CD4-positive, CD25-positive, alpha-beta regulatory T cell (primary cell): Measurements from ENCODE around the gene STAG2. TPM values are rescaled to one million over a fixed set of nuclear protein-coding genes. Genes with fewer than 3 reads are reported as not detected.

Experiments
- ATAC-seq, 2 donors: fragments of 150-1000 bp; cut with Tn5 transposase; one replicate each; pipeline ENCODE4 v1.10.0; 2021; ENCODE audit warnings: low read depth in 2 of 2, moderate number of reproducible peaks in 2 of 2, moderate library complexity in 1 of 2
- DNase-seq, 3 donors: peaks; one replicate each; pipeline versions ENCODE4 v3.0.0 to v3.0.0-alpha.2; 2012 to 2022; ENCODE audit warnings: mixed read lengths in 1 of 3
- H3K27ac ChIP-seq: one replicate; pipeline ENCODE4 v1.7.0; 2013; ENCODE audit warnings: mild to moderate bottlenecking, low read length; ENCODE audit not compliant: insufficient read depth, poor library complexity, severe bottlenecking
- H3K27me3 ChIP-seq: one replicate; pipeline ENCODE4 v1.7.0; 2013; ENCODE audit warnings: low read length; ENCODE audit not compliant: control insufficient read depth, insufficient read depth
- H3K36me3 ChIP-seq: one replicate; pipeline ENCODE4 v1.7.0; 2013; ENCODE audit warnings: mild to moderate bottlenecking, low read length, moderate library complexity; ENCODE audit not compliant: control insufficient read depth, insufficient read depth
- H3K4me1 ChIP-seq: 2 replicates; pipeline ENCODE4 v1.7.0; 2013; ENCODE audit warnings: mild to moderate bottlenecking, low read length; ENCODE audit not compliant: insufficient read depth, control insufficient read depth, poor library complexity, severe bottlenecking
- H3K4me3 ChIP-seq: one replicate; pipeline ENCODE4 v1.7.0; 2013; ENCODE audit warnings: low read depth, mild to moderate bottlenecking, low read length, moderate library complexity
- H3K9me3 ChIP-seq, 2 experiments: 1 replicate in 1 of 2; 2 replicates in 1 of 2; pipeline ENCODE4 v1.7.0; 2013; ENCODE audit warnings: low read length in 2 of 2, mild to moderate bottlenecking in 1 of 2, moderate library complexity in 1 of 2; ENCODE audit not compliant: control insufficient read depth in 2 of 2
- H3K27ac Mint-ChIP-seq, 3 donors: one replicate each; pipeline ENCODE4 v1.8.0; 2020 to 2022; ENCODE audit warnings: mild to moderate bottlenecking in 3 of 3, mixed read lengths in 3 of 3, moderate library complexity in 2 of 3
- H3K27me3 Mint-ChIP-seq: one replicate; pipeline ENCODE4 v1.8.0; 2022; ENCODE audit warnings: mild to moderate bottlenecking, mixed read lengths
- H3K36me3 Mint-ChIP-seq: one replicate; pipeline ENCODE4 v1.8.0; 2020; ENCODE audit warnings: mixed read lengths
- H3K4me1 Mint-ChIP-seq, 4 donors: one replicate each; pipeline ENCODE4 v1.8.0; 2020 to 2022; ENCODE audit warnings: mixed read lengths in 4 of 4, mild to moderate bottlenecking in 1 of 4
- H3K4me3 Mint-ChIP-seq, 4 donors: one replicate each; pipeline ENCODE4 v1.8.0; 2020 to 2022; ENCODE audit warnings: mild to moderate bottlenecking in 4 of 4, mixed read lengths in 4 of 4, moderate library complexity in 3 of 4
- H3K9me3 Mint-ChIP-seq, 7 donors: one replicate each; pipeline ENCODE4 v1.8.0; 2020 to 2022; ENCODE audit warnings: mixed read lengths in 7 of 7, mild to moderate bottlenecking in 3 of 7, moderate library complexity in 2 of 7
- polyA plus RNA-seq, 4 donors: library from polyadenylated mRNA; unstranded; fragments of 300-500 nt; fragmentation: Illumina TruSeq; gene quantifications; one replicate each; pipeline ENCODE4 v1.2.3, GENCODE V29; 2021
- total RNA-seq: library from RNA; stranded (reverse); gene quantifications from one replicate; pipeline ENCODE4 v1.2.3, GENCODE V29; 2022

The STAG2 gene
- total and polyA plus RNA-seq, 5 donors from 2014 or later: 43.1 to 79.4 (median 48.7) TPM

GRCh38 chrX:124015721-124016120, 54.2 kb downstream of the STAG2 start:
- Mint-ChIP-seq H3K27me3 (no peaks in the 10 kb centered on the region), H3K4me1 (peaks cover 8 to 68% (median 36%) of the 10 kb centered on the region in 4 donors)

DNA sequence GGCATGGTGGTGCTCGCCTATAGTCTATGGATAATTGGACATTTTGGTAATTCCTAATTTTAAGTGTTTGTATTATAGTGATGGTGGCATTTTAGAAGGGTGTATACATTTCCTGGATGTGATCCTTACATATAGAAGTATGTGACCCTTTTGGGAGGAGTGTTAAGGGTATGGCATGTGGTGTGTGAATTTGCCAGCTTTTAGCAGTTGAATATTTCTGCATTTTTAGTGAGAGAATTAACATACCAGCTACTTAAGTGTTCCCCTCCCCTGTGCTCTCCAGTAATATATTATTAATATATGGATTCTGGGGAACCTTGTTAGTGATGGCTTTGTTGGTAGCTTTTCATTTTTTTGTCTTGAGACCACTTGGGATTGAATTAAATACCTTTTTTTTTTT, 55.3 kb downstream of the STAG2 start:
- Histone ChIP-seq H3K27ac (no peak overlapping the region), H3K4me1 (peaks cover 16% of the 10 kb centered on the region), H3K4me3 (no peak overlapping the region), H3K27me3 (no peaks in the 10 kb centered on the region), H3K36me3 (no peaks in the 10 kb centered on the region), H3K9me3 (no peaks in the 10 kb centered on the region)
- no peaks in the 10 kb centered on the region for H3K9me3 Mint-ChIP-seq
- H3K36me3 Mint-ChIP-seq: no peaks in the 10 kb centered on the region
- DNase-seq (no peak), ATAC-seq (no peak)
- H3K4me3 Mint-ChIP-seq: no peak overlapping the region
- H3K4me1 Mint-ChIP-seq: peaks cover 13 to 63% (median 30%) of the 10 kb centered on the region in 4 donors
- no peaks in the 10 kb centered on the region for H3K27me3 Mint-ChIP-seq
- H3K27ac Mint-ChIP-seq: no peak overlapping the region

More at GRCh38 chrX:124015721-124016120, 54.2 kb downstream of the STAG2 start:
- Histone ChIP-seq H3K9me3 (no peaks in the 10 kb centered on the region), H3K27ac (no peak overlapping the region), H3K4me1 (peaks cover 21% of the 10 kb centered on the region), H3K4me3 (no peak overlapping the region), H3K36me3 (no peaks in the 10 kb centered on the region), H3K27me3 (no peaks in the 10 kb centered on the region)
- H3K4me3 Mint-ChIP-seq: peak overlapping the region in 1 of 4 donors; percentile 2
- H3K27ac Mint-ChIP-seq: peak overlapping the region in 1 of 3 donors; percentile 86
- ATAC-seq: no peak
- no peaks in the 10 kb centered on the region for H3K36me3 Mint-ChIP-seq
- no peaks in the 10 kb centered on the region for H3K9me3 Mint-ChIP-seq
- no peak for DNase-seq

GRCh38 chrX:124018023-124018422, 56.5 kb downstream of the STAG2 start:
- Mint-ChIP-seq H3K4me1 (peaks cover 13 to 57% (median 21%) of the 10 kb centered on the region in 4 donors), H3K4me3 (no peak overlapping the region), H3K27me3 (no peaks in the 10 kb centered on the region), H3K36me3 (no peaks in the 10 kb centered on the region), H3K9me3 (no peaks in the 10 kb centered on the region), H3K27ac (peak overlapping the region in 2 of 3 donors; percentile 73 to 75)
- DNase-seq (peak in 2 of 3 donors; percentile 14 to 17), ATAC-seq (no peak)
- Histone ChIP-seq H3K27me3 (no peaks in the 10 kb centered on the region), H3K4me3 (no peak overlapping the region), H3K36me3 (peaks cover 3% of the 10 kb centered on the region), H3K27ac (no peak overlapping the region), H3K4me1 (peaks cover 9% of the 10 kb centered on the region), H3K9me3 (no peaks in the 10 kb centered on the region)

DNA sequence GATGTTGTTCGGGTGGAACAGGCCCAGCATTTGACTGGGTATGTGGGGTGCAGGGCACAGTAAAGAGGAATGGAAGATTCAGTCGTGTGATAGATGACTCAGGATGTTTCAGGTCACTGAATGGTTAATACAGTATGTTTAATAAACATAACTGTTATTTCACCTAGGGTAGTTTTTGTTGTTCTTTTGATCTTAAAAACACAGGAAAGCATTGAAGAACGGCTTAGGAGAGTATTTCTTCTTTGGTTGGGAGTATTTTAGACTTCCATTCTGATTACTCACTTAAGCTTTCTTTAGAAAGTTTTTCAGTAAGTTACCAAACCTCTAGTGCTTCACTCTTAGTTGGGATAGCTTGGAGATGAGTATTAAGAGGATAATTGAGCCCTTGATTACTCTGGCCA, 62.3 kb downstream of the STAG2 start:
- no peaks in the 10 kb centered on the region for H3K9me3 Mint-ChIP-seq
- peak overlapping the region in 1 of 4 donors; percentile 13 for H3K4me3 Mint-ChIP-seq
- no peaks in the 10 kb centered on the region for H3K36me3 Mint-ChIP-seq
- Histone ChIP-seq H3K36me3 (peaks cover 15% of the 10 kb centered on the region), H3K4me3 (no peak overlapping the region), H3K27ac (peak overlapping the region; percentile 41), H3K4me1 (peaks cover 3% of the 10 kb centered on the region), H3K27me3 (no peaks in the 10 kb centered on the region), H3K9me3 (no peaks in the 10 kb centered on the region)
- peaks cover 0 to 35% (median 9%) of the 10 kb centered on the region in 4 donors for H3K4me1 Mint-ChIP-seq
- H3K27ac Mint-ChIP-seq: peak overlapping the region in 2 of 3 donors; percentile 63 to 81
- H3K27me3 Mint-ChIP-seq: no peaks in the 10 kb centered on the region
- ATAC-seq (no peak), DNase-seq (no peak)

GRCh38 chrX:124026529-124026928, 65.0 kb downstream of the STAG2 start:
- no peaks in the 10 kb centered on the region for H3K9me3 ChIP-seq
- no peaks in the 10 kb centered on the region for H3K27me3 ChIP-seq
- Mint-ChIP-seq H3K4me1 (peaks cover 0 to 20% (median 3%) of the 10 kb centered on the region in 4 donors), H3K36me3 (no peaks in the 10 kb centered on the region), H3K4me3 (no peak overlapping the region), H3K27me3 (no peaks in the 10 kb centered on the region), H3K27ac (no peak overlapping the region), H3K9me3 (no peaks in the 10 kb centered on the region)
- no peak overlapping the region for H3K4me3 ChIP-seq
- ATAC-seq (no peak), DNase-seq (no peak)
- H3K27ac ChIP-seq: no peak overlapping the region
- no peaks in the 10 kb centered on the region for H3K4me1 ChIP-seq
- H3K36me3 ChIP-seq: peaks cover 15% of the 10 kb centered on the region

GRCh38 chrX:124028182-124028581, 66.7 kb downstream of the STAG2 start:
- no peak overlapping the region for H3K27ac ChIP-seq
- H3K27ac Mint-ChIP-seq: no peak overlapping the region
- H3K36me3 Mint-ChIP-seq: no peaks in the 10 kb centered on the region
- H3K4me1 ChIP-seq: no peaks in the 10 kb centered on the region
- ATAC-seq (no peak), DNase-seq (no peak)
- no peaks in the 10 kb centered on the region for H3K27me3 Mint-ChIP-seq
- H3K9me3 Mint-ChIP-seq: no peaks in the 10 kb centered on the region
- H3K36me3 ChIP-seq: peaks cover 19% of the 10 kb centered on the region
- H3K9me3 ChIP-seq: no peaks in the 10 kb centered on the region
- H3K4me3 Mint-ChIP-seq: no peak overlapping the region
- H3K4me3 ChIP-seq: no peak overlapping the region
- peaks cover 0 to 13% (median 2%) of the 10 kb centered on the region in 4 donors for H3K4me1 Mint-ChIP-seq
- H3K27me3 ChIP-seq: no peaks in the 10 kb centered on the region

- DNase-seq (no peak), ATAC-seq (no peak)
- no peaks in the 10 kb centered on the region for H3K9me3 ChIP-seq
- Mint-ChIP-seq H3K9me3 (no peaks in the 10 kb centered on the region), H3K27ac (peak overlapping the region in 1 of 3 donors; percentile 56), H3K27me3 (no peaks in the 10 kb centered on the region), H3K4me3 (no peak overlapping the region), H3K36me3 (no peaks in the 10 kb centered on the region), H3K4me1 (peaks cover 0 to 4% (median 1%) of the 10 kb centered on the region in 4 donors)
- peaks cover 28% of the 10 kb centered on the region for H3K36me3 ChIP-seq
- no peak overlapping the region for H3K27ac ChIP-seq
- no peak overlapping the region for H3K4me3 ChIP-seq
- H3K27me3 ChIP-seq: no peaks in the 10 kb centered on the region
- H3K4me1 ChIP-seq: no peaks in the 10 kb centered on the region
These were observed 69.0 kb downstream of the STAG2 start for GRCh38 chrX:124030520-124030919.

- no peak overlapping the region for H3K4me3 Mint-ChIP-seq
- DNase-seq: no peak
These were observed 72.3 kb downstream of the STAG2 start for GRCh38 chrX:124033821-124034220.

More at GRCh38 chrX:124033821-124034220, 72.3 kb downstream of the STAG2 start:
- Mint-ChIP-seq H3K9me3 (no peaks in the 10 kb centered on the region), H3K36me3 (no peaks in the 10 kb centered on the region), H3K27me3 (no peaks in the 10 kb centered on the region), H3K27ac (no peak overlapping the region), H3K4me1 (peaks cover 0 to 3% (median under 1%) of the 10 kb centered on the region in 4 donors)
- ATAC-seq: no peak
- Histone ChIP-seq H3K27me3 (no peaks in the 10 kb centered on the region), H3K4me1 (no peaks in the 10 kb centered on the region), H3K27ac (no peak overlapping the region), H3K36me3 (peaks cover 27% of the 10 kb centered on the region), H3K4me3 (no peak overlapping the region), H3K9me3 (no peaks in the 10 kb centered on the region)
